Middle frontal gyrus (tissue), 1 donor: ENCODE data around the gene SPACA1.
"Not testable (repeated sequence)": the region's sequence is repeated elsewhere in the genome, so short reads cannot be mapped to it uniquely, and the experiment has no call there.

Experiments used
- DNase-seq: peaks from one replicate; pipeline ENCODE4 v3.0.0-alpha.2; 2015; ENCODE audit warnings: low spot score; ENCODE audit errors: extremely low spot score

SPACA1 gene

GRCh38 chr6:88047510-88048150 is at the start of gene SPACA1:
Gene SPACA1 (plus strand): TSS chr6:88047841. CDS start chr6:88047906, 65 bp downstream.
- no peak for DNase-seq

- no peak for DNase-seq
Observed at GRCh38 chr6:88000713-88001112, 46.9 kb upstream of the SPACA1 start.

GRCh38 chr6:88001279-88001678 is 46.4 kb upstream of the SPACA1 start:
- not testable (repeated sequence) for DNase-seq

- DNase-seq: no peak
Observed at GRCh38 chr6:88004707-88005106, 42.9 kb upstream of the SPACA1 start.

GRCh38 chr6:88006557-88006956 is 41.1 kb upstream of the SPACA1 start:
- no peak for DNase-seq

GRCh38 chr6:88008411-88008810 is 39.2 kb upstream of the SPACA1 start:
- no peak for DNase-seq

- DNase-seq: no peak
Observed at GRCh38 chr6:88008831-88009231, 38.8 kb upstream of the SPACA1 start.

- no peak for DNase-seq
Observed at GRCh38 chr6:88013015-88013414, 34.6 kb upstream of the SPACA1 start.

- DNase-seq: no peak
Observed at GRCh38 chr6:88013554-88013953, 34.1 kb upstream of the SPACA1 start.

- DNase-seq: no peak
Observed at GRCh38 chr6:88020439-88020838, 27.2 kb upstream of the SPACA1 start.

GRCh38 chr6:88024696-88025095 is 22.9 kb upstream of the SPACA1 start:
- no peak for DNase-seq

- no peak for DNase-seq
Observed at GRCh38 chr6:88031550-88031949, 16.1 kb upstream of the SPACA1 start.

- no peak for DNase-seq
Observed at GRCh38 chr6:88044530-88044929, 3.1 kb upstream of the SPACA1 start.

GRCh38 chr6:88045521-88046136 is 2.0 kb upstream of the SPACA1 start:
- no peak for DNase-seq

- no peak for DNase-seq
Observed at GRCh38 chr6:88048578-88048977, 937 bp downstream of the SPACA1 start.

- no peak for DNase-seq
Observed at GRCh38 chr6:88050140-88050818, 2.6 kb downstream of the SPACA1 start.

GRCh38 chr6:88059191-88059590 is 11.6 kb downstream of the SPACA1 start:
- no peak for DNase-seq

GRCh38 chr6:88062376-88062775 is 14.7 kb downstream of the SPACA1 start:
- no peak for DNase-seq

GRCh38 chr6:88072462-88072861 is 24.8 kb downstream of the SPACA1 start:
- DNase-seq: no peak

- DNase-seq: no peak
Observed at GRCh38 chr6:88074791-88075190, 27.1 kb downstream of the SPACA1 start.

- no peak for DNase-seq
Observed at GRCh38 chr6:88077305-88077704, 29.7 kb downstream of the SPACA1 start.

GRCh38 chr6:88086792-88087191 is 39.2 kb downstream of the SPACA1 start:
- no peak for DNase-seq

GRCh38 chr6:88089708-88090107 is 42.1 kb downstream of the SPACA1 start:
- no peak for DNase-seq
